Activated CD4-positive, alpha-beta T cell treated with anti-CD3 and anti-CD28 coated beads for 36 hours (primary cell): ENCODE data around the gene MPDZ. TPM values are rescaled to one million over a fixed set of nuclear protein-coding genes. Genes with fewer than 3 reads are reported as not detected.

ENCODE experiments used
- ATAC-seq: fragments of 200-7000 bp; cut with Tn5 transposase; one replicate; pipeline ENCODE4 v1.10.0; 2021; ENCODE audit warnings: mild to moderate bottlenecking, moderate library complexity
- CTCF ChIA-PET: fragments of 350-600 bp; sonication (Branson Sonifier 250); formaldehyde crosslinking; loops from one replicate; lab custom pipeline; 2021; ENCODE audit warnings: antibody characterized with exemption; lab: Charles Lee
- POLR2A ChIA-PET: fragments of 350-600 bp; sonication (Branson Sonifier 250); formaldehyde crosslinking; loops from one replicate; lab custom pipeline; 2021; ENCODE audit warnings: antibody characterized with exemption, inconsistent platforms; lab: Charles Lee
- DNase-seq: peaks from one replicate; pipeline ENCODE4 v3.0.0-alpha.2; 2020
- H3K27ac Mint-ChIP-seq: one replicate; pipeline ENCODE4 v1.8.0; 2021; ENCODE audit warnings: mixed read lengths
- H3K27me3 Mint-ChIP-seq: one replicate; pipeline ENCODE4 v1.8.0; 2021; ENCODE audit warnings: mixed read lengths
- H3K36me3 Mint-ChIP-seq: one replicate; pipeline ENCODE4 v1.8.0; 2021; ENCODE audit warnings: low read depth, mixed read lengths
- H3K4me1 Mint-ChIP-seq: one replicate; pipeline ENCODE4 v1.8.0; 2021; ENCODE audit warnings: mixed read lengths
- H3K4me3 Mint-ChIP-seq: one replicate; pipeline ENCODE4 v1.8.0; 2021; ENCODE audit warnings: mild to moderate bottlenecking, moderate library complexity, mixed read lengths
- H3K9me3 Mint-ChIP-seq: one replicate; pipeline ENCODE4 v1.8.0; 2021; ENCODE audit warnings: low read depth, mixed read lengths
- intact Hi-C, 2 experiments: fragments of 100-400 bp; cut with DNase I in 1 of 2; cut with micrococcal nuclease in 1 of 2; formaldehyde crosslinking; loops; one replicate each; pipeline versions ENCODE4 v1.14.2 to v1.15.1; 2022 to 2024; cut with DNase I, micrococcal nuclease
- total RNA-seq, 2 experiments: library from RNA; stranded (reverse); gene quantifications; one replicate each; pipeline ENCODE4 v1.2.3, GENCODE V29; 2021

MPDZ gene
- total RNA-seq, 2 experiments from 2014 or later, result not detected

GRCh38 chr9:13215791-13216554, 63.5 kb downstream of the MPDZ start:
- no peaks in the 10 kb centered on the region for H3K4me1 Mint-ChIP-seq
- H3K36me3 Mint-ChIP-seq, result no peaks in the 10 kb centered on the region
- ATAC-seq (no peak), DNase-seq (no peak)
- H3K27ac Mint-ChIP-seq, result no peak overlapping the region
- ChIA-PET CTCF (no interaction called here), POLR2A (no interaction called here)
- H3K4me3 Mint-ChIP-seq, result no peak overlapping the region
- no peaks in the 10 kb centered on the region for H3K9me3 Mint-ChIP-seq
- H3K27me3 Mint-ChIP-seq, result no peaks in the 10 kb centered on the region
- intact Hi-C loops, result no loop called here

- no peaks in the 10 kb centered on the region for H3K4me1 Mint-ChIP-seq
- POLR2A ChIA-PET, result no interaction called here
- DNase-seq (no peak), ATAC-seq (no peak)
- H3K36me3 Mint-ChIP-seq, result no peaks in the 10 kb centered on the region
- CTCF ChIA-PET, result no interaction called here
- no peak overlapping the region for H3K27ac Mint-ChIP-seq
- no peaks in the 10 kb centered on the region for H3K9me3 Mint-ChIP-seq
- intact Hi-C loops, result no loop called here
- no peak overlapping the region for H3K4me3 Mint-ChIP-seq
- H3K27me3 Mint-ChIP-seq, result no peaks in the 10 kb centered on the region
Measured at GRCh38 chr9:13213998-13214397, 65.5 kb downstream of the MPDZ start.

DNA sequence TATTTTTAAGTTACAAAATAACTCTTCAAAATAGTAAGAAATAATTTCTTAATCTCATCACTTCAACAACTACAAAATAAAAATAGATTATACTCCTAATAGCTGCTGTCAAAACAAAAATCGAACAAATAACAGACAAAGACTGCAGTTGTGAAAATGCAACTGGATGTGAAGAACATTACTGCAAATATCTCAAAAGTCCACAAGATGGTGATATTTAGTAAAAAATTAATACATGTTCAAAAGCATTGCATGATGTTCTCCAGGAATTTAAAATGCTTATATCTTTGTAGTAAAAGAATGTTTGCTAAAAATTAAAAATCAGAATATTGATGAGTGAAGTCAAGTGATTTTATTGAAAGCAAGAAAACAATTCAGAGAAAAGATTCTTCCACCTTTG, 66.2 kb downstream of the MPDZ start:
- Mint-ChIP-seq H3K27me3 (no peaks in the 10 kb centered on the region), H3K9me3 (no peaks in the 10 kb centered on the region), H3K4me1 (no peaks in the 10 kb centered on the region), H3K4me3 (no peak overlapping the region), H3K36me3 (no peaks in the 10 kb centered on the region), H3K27ac (no peak overlapping the region)
- DNase-seq (no peak), ATAC-seq (no peak)
- POLR2A ChIA-PET, result no interaction called here
- intact Hi-C loops, result no loop called here
- CTCF ChIA-PET, result no interaction called here

DNA sequence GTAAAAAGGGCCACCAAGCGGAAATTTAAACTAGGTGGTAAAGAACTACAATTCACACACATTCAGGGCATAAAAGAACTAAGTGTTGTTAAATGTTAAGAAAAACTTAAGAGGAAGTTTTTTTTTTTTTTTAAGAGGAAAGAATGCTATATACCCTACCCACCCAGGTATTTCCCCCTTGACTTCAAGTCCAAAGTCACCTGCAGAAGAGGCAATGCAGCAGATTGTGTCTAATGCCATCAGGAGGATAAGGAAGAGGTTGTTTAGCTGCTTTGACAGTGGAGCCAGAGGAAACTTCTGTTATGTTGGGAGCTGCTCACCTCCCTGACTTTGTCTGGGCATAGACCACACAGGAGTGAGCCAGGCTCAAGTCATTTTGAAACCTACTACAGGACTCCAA, 69.2 kb downstream of the MPDZ start:
- H3K4me3 Mint-ChIP-seq, result no peak overlapping the region
- CTCF ChIA-PET, result no interaction called here
- H3K4me1 Mint-ChIP-seq, result no peaks in the 10 kb centered on the region
- peaks cover 3% of the 10 kb centered on the region for H3K27me3 Mint-ChIP-seq
- POLR2A ChIA-PET, result no interaction called here
- intact Hi-C loops, result no loop called here
- H3K9me3 Mint-ChIP-seq, result no peaks in the 10 kb centered on the region
- no peak overlapping the region for H3K27ac Mint-ChIP-seq
- no peak for DNase-seq
- H3K36me3 Mint-ChIP-seq, result no peaks in the 10 kb centered on the region
- ATAC-seq, result no peak

DNA sequence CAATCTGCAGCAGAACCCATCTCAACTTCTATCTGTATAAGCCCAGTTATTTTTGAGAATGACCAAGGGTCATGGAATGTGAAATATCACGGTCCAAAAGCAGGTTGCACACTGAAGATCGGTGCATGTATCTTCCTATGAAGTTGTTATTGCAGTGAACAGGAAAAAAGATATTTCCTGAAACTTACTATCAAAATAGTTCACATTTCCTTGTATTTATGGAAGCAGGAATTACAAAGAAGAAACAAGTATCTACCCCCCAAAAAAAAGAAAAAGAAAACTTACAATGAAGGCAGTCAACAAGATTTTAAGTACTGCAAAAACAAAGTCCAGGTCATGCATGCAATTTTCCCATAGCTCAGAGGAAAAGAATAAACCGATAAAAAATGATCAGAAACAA, 70.0 kb downstream of the MPDZ start:
- DNase-seq (no peak), ATAC-seq (no peak)
- Mint-ChIP-seq H3K4me3 (no peak overlapping the region), H3K9me3 (no peaks in the 10 kb centered on the region), H3K27me3 (peaks cover 3% of the 10 kb centered on the region), H3K36me3 (no peaks in the 10 kb centered on the region), H3K27ac (no peak overlapping the region), H3K4me1 (no peaks in the 10 kb centered on the region)
- ChIA-PET CTCF (no interaction called here), POLR2A (no interaction called here)
- intact Hi-C loops, result no loop called here

- Mint-ChIP-seq H3K27me3 (peaks cover 3% of the 10 kb centered on the region), H3K36me3 (no peaks in the 10 kb centered on the region), H3K27ac (no peak overlapping the region), H3K9me3 (peaks cover 3% of the 10 kb centered on the region), H3K4me1 (no peaks in the 10 kb centered on the region), H3K4me3 (no peak overlapping the region)
- ATAC-seq (no peak), DNase-seq (no peak)
- intact Hi-C loops, result no loop called here
- ChIA-PET CTCF (interaction anchor here (0.9 to 1.7 kb wide), 2 partner anchors 13 to 67 kb away, joined by 3 to 6 read pairs; no protein-coding TSS in a partner anchor), POLR2A (no interaction called here)
Measured at GRCh38 chr9:13205824-13206223, 73.7 kb downstream of the MPDZ start.

- peaks cover 5% of the 10 kb centered on the region for H3K9me3 Mint-ChIP-seq
- DNase-seq (no peak), ATAC-seq (no peak)
- intact Hi-C loops, result no loop called here
- ChIA-PET CTCF (no interaction called here), POLR2A (no interaction called here)
- no peak overlapping the region for H3K27ac Mint-ChIP-seq
- H3K4me1 Mint-ChIP-seq, result no peaks in the 10 kb centered on the region
- no peaks in the 10 kb centered on the region for H3K27me3 Mint-ChIP-seq
- H3K36me3 Mint-ChIP-seq, result no peaks in the 10 kb centered on the region
- H3K4me3 Mint-ChIP-seq, result no peak overlapping the region
Measured at GRCh38 chr9:13190040-13190439, 89.5 kb downstream of the MPDZ start.

GRCh38 chr9:13189362-13189761, 90.1 kb downstream of the MPDZ start:
- no peak for ATAC-seq
- H3K4me3 Mint-ChIP-seq, result no peak overlapping the region
- H3K27ac Mint-ChIP-seq, result no peak overlapping the region
- ChIA-PET POLR2A (no interaction called here), CTCF (no interaction called here)
- H3K27me3 Mint-ChIP-seq, result no peaks in the 10 kb centered on the region
- H3K36me3 Mint-ChIP-seq, result no peaks in the 10 kb centered on the region
- intact Hi-C loops, result loop anchor here in 1 of 2 experiments (10.0 kb wide), 1 partner anchor 65 kb away; no protein-coding TSS in a partner anchor
- no peak for DNase-seq
- H3K9me3 Mint-ChIP-seq, result peaks cover 5% of the 10 kb centered on the region
- no peaks in the 10 kb centered on the region for H3K4me1 Mint-ChIP-seq

DNA sequence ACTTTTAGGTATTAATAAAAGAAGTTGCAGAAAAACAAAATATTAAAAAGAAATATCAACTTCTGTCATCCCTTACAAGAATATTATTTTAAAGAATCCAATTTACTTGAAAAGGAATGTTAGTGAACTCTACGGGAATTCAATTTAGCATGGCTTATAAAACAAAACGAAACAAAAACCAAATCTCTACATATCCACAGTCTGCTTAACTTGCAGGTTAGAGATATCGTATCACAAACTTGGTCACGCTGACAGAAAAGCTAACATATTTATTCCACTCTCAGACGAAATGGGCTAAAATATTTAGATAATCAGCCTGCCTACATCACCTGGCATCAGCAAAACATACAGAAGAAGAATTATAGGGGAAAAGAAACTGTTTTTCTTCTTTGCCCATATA, 92.7 kb downstream of the MPDZ start:
- no peaks in the 10 kb centered on the region for H3K4me1 Mint-ChIP-seq
- H3K9me3 Mint-ChIP-seq, result no peaks in the 10 kb centered on the region
- no peak overlapping the region for H3K27ac Mint-ChIP-seq
- ChIA-PET POLR2A (no interaction called here), CTCF (no interaction called here)
- no peak overlapping the region for H3K4me3 Mint-ChIP-seq
- H3K27me3 Mint-ChIP-seq, result no peaks in the 10 kb centered on the region
- ATAC-seq (no peak), DNase-seq (no peak)
- H3K36me3 Mint-ChIP-seq, result no peaks in the 10 kb centered on the region
- intact Hi-C loops, result loop anchor here in 1 of 2 experiments (10.0 kb wide), 1 partner anchor 62 kb away; no protein-coding TSS in a partner anchor

- no peaks in the 10 kb centered on the region for H3K4me1 Mint-ChIP-seq
- H3K27ac Mint-ChIP-seq, result no peak overlapping the region
- ChIA-PET CTCF (no interaction called here), POLR2A (no interaction called here)
- no peaks in the 10 kb centered on the region for H3K9me3 Mint-ChIP-seq
- H3K4me3 Mint-ChIP-seq, result no peak overlapping the region
- DNase-seq, result no peak
- H3K36me3 Mint-ChIP-seq, result no peaks in the 10 kb centered on the region
- no peak for ATAC-seq
- intact Hi-C loops, result loop anchor here in 1 of 2 experiments (10.0 kb wide), 1 partner anchor 61 kb away; no protein-coding TSS in a partner anchor
- no peaks in the 10 kb centered on the region for H3K27me3 Mint-ChIP-seq
Measured at GRCh38 chr9:13186091-13186490, 93.4 kb downstream of the MPDZ start.

DNA sequence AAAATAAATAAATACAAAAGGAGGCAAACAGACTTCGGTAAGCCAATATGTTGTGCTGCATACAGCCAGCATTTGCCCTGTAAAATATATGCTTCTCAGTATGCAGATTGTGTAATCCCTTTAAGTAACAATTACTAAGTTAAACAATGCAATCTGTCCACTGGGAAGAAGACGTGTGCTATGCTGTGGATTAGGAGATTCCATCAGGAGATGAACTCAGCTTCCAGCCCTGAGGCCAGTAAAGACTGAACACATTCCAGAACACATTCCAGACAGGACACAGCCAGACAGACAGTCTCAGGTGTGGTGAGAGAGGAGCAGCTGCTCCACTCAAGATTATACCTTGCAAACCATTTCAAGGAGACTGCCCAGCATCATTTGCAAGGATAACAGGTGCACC, 97.8 kb downstream of the MPDZ start:
- ATAC-seq, result no peak
- H3K4me3 Mint-ChIP-seq, result no peak overlapping the region
- H3K9me3 Mint-ChIP-seq, result no peaks in the 10 kb centered on the region
- H3K27me3 Mint-ChIP-seq, result no peaks in the 10 kb centered on the region
- DNase-seq, result no peak
- intact Hi-C loops, result loop anchor here in 1 of 2 experiments (10.0 kb wide), 1 partner anchor 57 kb away; no protein-coding TSS in a partner anchor
- ChIA-PET POLR2A (no interaction called here), CTCF (no interaction called here)
- no peaks in the 10 kb centered on the region for H3K4me1 Mint-ChIP-seq
- no peaks in the 10 kb centered on the region for H3K36me3 Mint-ChIP-seq
- no peak overlapping the region for H3K27ac Mint-ChIP-seq

DNA sequence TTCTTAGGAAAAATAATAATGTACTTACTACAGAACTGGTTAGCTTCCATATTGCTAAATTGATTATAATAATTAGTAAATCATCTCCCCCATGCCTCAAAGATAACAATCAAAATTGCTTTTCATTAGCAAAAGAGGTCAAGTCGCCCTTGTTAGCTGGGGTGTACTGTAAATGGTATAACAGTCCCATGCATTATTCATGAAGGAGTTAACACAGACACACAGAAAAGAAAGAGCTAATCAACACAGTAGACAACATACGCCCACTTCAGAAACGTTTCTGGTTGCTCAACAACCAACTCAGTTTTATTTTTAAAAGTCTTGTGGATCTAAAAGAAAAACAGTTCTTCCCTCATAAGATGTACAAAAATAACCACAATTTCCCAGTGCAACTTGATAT, 100.2 kb downstream of the MPDZ start:
- H3K27ac Mint-ChIP-seq, result no peak overlapping the region
- ChIA-PET POLR2A (no interaction called here), CTCF (no interaction called here)
- ATAC-seq (no peak), DNase-seq (no peak)
- H3K36me3 Mint-ChIP-seq, result no peaks in the 10 kb centered on the region
- no peaks in the 10 kb centered on the region for H3K27me3 Mint-ChIP-seq
- H3K9me3 Mint-ChIP-seq, result peaks cover 1% of the 10 kb centered on the region
- intact Hi-C loops, result no loop called here
- no peak overlapping the region for H3K4me3 Mint-ChIP-seq
- H3K4me1 Mint-ChIP-seq, result no peaks in the 10 kb centered on the region
